ENCODE data around the gene PAPPA. TPM values are rescaled to one million over a fixed set of nuclear protein-coding genes. Genes with fewer than 3 reads are reported as not detected.

PAPPA gene
- total RNA-seq, 1 donor from 2014 or later = 0.72 TPM

GRCh38 chr9:116308076-116308475 lies 154.5 kb downstream of the PAPPA start:
- DNase-seq (ENCODE audit: low read depth, low spot score) = no peak
- H3K27ac Mint-ChIP-seq (ENCODE audit: unreplicated experiment) = no peak overlapping the region
- no peak overlapping the region for H3K4me3 Mint-ChIP-seq
- H3K36me3 Mint-ChIP-seq (ENCODE audit: low read depth) = no peaks in the 10 kb centered on the region
- peaks cover 19% of the 10 kb centered on the region for H3K4me1 Mint-ChIP-seq
- TF ChIP-seq CTCF (conservative IDR thresholded peaks at IDR 0.05) = no peak
- peaks cover 62% of the 10 kb centered on the region for H3K27me3 Mint-ChIP-seq (ENCODE audit: low read depth)
- peaks cover 3% of the 10 kb centered on the region for H3K9me3 Mint-ChIP-seq

- no peak for DNase-seq (ENCODE audit: low read depth, low spot score)
- no peak overlapping the region for H3K27ac Mint-ChIP-seq (ENCODE audit: unreplicated experiment)
- peaks cover 3% of the 10 kb centered on the region for H3K9me3 Mint-ChIP-seq
- TF ChIP-seq CTCF (conservative IDR thresholded peaks at IDR 0.05) = no peak
- peaks cover 4% of the 10 kb centered on the region for H3K4me1 Mint-ChIP-seq
- H3K4me3 Mint-ChIP-seq = no peak overlapping the region
- H3K27me3 Mint-ChIP-seq (ENCODE audit: low read depth) = peaks cover 63% of the 10 kb centered on the region
- H3K36me3 Mint-ChIP-seq (ENCODE audit: low read depth) = no peaks in the 10 kb centered on the region
Observed at GRCh38 chr9:116309900-116310611, 156.5 kb downstream of the PAPPA start.

- TF ChIP-seq CTCF (conservative IDR thresholded peaks at IDR 0.05) = no peak
- H3K27ac Mint-ChIP-seq (ENCODE audit: unreplicated experiment) = no peak overlapping the region
- DNase-seq (ENCODE audit: low read depth, low spot score) = no peak
- peaks cover 73% of the 10 kb centered on the region for H3K27me3 Mint-ChIP-seq (ENCODE audit: low read depth)
- H3K36me3 Mint-ChIP-seq (ENCODE audit: low read depth) = no peaks in the 10 kb centered on the region
- no peak overlapping the region for H3K4me3 Mint-ChIP-seq
- no peaks in the 10 kb centered on the region for H3K4me1 Mint-ChIP-seq
- H3K9me3 Mint-ChIP-seq = peaks cover 3% of the 10 kb centered on the region
Observed at GRCh38 chr9:116312221-116312620, 158.6 kb downstream of the PAPPA start.

- no peak for TF ChIP-seq CTCF (conservative IDR thresholded peaks at IDR 0.05)
- no peak overlapping the region for H3K27ac Mint-ChIP-seq (ENCODE audit: unreplicated experiment)
- H3K9me3 Mint-ChIP-seq = peaks cover 3% of the 10 kb centered on the region
- peaks cover 7% of the 10 kb centered on the region for H3K4me1 Mint-ChIP-seq
- DNase-seq (ENCODE audit: low read depth, low spot score) = no peak
- no peak overlapping the region for H3K4me3 Mint-ChIP-seq
- H3K36me3 Mint-ChIP-seq (ENCODE audit: low read depth) = no peaks in the 10 kb centered on the region
- H3K27me3 Mint-ChIP-seq (ENCODE audit: low read depth) = peaks cover 77% of the 10 kb centered on the region
Observed at GRCh38 chr9:116313638-116314037, 160.0 kb downstream of the PAPPA start.

GRCh38 chr9:116316246-116316645 lies 162.7 kb downstream of the PAPPA start:
- Mint-ChIP-seq H3K9me3 (peaks cover 3% of the 10 kb centered on the region), H3K27me3 (ENCODE audit: low read depth) (peaks cover 70% of the 10 kb centered on the region), H3K27ac (ENCODE audit: unreplicated experiment) (no peak overlapping the region), H3K4me3 (no peak overlapping the region), H3K36me3 (ENCODE audit: low read depth) (no peaks in the 10 kb centered on the region), H3K4me1 (peaks cover 28% of the 10 kb centered on the region)
- TF ChIP-seq CTCF (conservative IDR thresholded peaks at IDR 0.05) = no peak
- no peak for DNase-seq (ENCODE audit: low read depth, low spot score)

All from neural crest cell (in vitro differentiated cells).